ENCODE results near the gene TMEM187.

The TMEM187 gene

DNA sequence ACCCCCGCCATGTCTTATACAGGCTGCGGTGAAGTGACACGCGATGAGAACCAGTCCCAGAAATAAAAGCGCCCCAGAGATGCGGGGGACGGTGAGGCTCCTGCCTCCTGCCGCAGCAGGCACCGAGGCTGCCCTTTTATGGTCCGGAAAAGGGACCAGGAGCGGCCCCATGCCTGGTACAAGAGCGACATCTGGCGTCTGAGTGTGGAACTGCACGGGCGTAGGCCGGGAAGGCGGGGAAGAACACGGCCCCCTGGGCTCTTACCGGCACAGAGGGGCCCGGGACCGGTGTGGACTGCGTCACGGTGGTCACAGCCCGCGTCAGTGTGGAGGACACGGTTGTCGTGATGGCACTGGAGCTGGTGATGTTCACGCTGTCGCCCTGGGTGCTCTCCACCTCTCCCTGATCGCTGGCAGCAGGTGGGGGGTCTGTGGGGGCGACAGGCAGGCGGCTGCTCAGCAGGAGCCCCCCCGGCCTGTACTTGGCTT, 19.2 kb upstream of the TMEM187 start:
- peak in 49 of 58 donors; percentile 5 to 72 (median 42) for DNase-seq

DNA sequence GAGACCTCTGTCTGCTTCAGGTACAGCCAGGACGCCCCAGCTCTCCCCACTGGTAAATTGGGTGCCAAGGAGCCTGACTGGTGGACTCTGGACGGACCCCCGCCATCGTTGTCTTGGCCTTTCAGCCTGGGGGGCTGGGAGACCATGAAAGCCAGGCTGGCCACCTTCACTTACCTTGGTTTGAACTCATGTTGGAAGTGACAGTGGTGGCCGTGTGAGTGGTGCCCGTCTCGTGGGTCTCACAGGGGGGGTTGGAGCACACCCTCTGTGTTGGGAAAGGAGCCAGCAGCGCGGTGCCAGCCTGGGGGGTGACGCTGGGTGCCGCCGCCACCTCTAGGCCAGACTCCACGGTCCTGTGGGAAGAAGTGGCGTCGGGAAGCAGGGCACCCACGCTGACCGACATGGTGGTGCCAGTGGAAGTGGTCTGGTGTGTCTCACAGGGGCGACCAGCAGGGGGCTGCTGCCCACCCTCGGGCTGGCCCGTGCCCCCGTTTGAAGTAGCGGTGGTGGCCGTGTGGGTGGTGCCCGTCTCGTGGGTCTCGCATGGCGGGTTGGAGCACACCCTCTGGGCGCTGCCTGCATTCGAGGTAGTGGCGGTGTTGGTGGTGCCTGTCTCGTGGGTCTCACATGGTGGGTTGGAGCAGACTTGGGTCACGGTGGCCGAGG, 18.5 kb upstream of the TMEM187 start:
- DNase-seq: no peak

DNA sequence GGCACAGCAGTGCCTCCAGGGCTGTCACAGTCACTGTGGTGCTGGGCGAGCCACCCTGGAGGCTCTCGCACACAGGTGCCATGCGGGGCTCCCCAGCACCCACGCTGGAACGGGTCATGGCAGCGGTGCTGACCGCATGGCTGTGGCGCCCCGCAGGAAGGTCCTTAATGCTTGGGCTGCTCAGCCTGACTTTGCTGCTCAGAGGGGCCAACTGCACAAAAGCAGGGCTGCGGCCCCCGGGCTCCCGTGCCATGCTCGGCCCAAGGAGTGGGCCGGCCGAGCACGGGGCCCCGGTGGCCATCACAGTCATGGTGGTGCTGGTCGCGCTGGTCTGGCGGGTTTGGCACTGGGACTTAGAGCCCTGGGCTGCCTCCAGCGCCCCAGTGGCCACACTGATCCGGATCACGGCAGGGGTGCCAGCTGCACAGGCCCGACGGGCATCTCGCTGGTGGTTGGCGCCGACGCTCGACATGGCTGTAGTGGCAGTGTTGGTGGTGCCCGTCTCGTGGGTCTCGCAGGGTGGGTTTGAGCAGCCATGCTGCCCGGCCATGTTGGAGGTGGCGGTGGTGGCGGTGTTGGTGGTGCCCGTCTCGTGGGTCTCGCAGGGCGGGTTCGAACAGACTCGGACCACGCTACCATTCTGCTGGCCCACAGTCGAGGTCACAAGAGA, 17.9 kb upstream of the TMEM187 start:
- no peak for DNase-seq

DNA sequence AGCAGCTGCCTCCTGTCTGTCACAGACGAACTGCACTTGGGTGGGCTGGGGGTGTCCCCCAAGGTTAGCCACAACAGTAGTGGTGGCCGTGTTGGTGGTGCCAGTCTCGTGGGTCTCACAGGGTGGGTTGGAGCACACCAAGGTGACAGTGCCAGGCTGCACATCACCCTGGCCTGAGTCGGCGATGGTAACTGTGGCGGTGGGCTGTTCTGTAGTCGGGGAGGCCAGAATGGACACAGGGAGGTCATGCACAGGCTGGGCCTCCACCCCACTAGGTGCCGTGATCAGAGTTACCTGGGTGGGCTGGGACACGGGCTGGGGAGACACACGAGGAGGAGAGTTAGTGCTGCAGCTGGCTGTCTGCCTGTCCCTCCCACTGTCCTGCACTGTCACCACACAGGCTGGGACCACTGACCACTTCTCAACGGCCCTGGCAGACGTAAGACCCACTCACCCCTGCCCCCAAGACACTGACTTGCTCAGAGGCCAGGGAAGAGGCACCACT, 17.3 kb upstream of the TMEM187 start:
- no peak for DNase-seq

DNA sequence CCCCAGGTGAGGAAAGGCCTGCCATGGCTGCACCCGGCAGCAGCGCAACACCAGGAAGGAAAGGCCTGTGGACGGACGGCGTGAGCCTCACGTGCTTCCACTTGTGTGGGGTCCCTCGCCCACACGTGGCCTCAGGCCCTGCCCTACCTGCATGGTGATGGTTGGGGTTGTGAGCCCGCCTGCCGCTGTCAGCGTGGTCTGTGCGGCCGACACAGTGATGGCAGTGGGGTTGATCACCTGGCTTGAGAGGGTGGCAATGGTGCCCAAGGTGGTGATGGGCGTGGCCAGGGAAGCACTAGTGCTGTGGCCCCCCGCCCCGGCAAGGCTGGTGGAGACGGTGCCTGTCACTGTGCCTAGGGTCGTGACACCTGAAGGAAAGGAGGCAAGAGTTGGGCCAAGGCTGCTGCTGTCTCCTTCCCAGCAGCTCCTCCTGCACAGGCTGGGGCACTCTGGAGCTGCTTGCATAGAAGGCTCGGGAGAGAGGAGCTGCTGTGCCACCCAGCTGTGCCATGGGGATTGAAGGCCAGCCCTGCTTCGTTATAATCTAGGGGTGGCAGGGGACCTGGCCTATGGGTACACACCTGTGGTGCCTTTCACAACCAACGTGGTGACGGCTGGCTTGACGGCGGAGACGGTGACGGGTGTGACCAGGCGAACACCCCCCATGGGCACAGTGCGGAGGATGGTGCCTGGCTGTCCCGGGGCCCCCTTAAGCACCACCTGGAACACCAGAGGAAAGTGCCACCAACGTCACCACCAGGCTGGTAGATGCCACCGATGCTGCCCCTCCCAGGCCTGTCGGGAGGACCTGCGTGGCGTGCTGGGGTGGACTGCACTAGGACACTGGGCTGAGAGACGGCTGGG, 16.3 kb upstream of the TMEM187 start:
- peak in 1 of 58 donors; percentile 1 for DNase-seq

DNA sequence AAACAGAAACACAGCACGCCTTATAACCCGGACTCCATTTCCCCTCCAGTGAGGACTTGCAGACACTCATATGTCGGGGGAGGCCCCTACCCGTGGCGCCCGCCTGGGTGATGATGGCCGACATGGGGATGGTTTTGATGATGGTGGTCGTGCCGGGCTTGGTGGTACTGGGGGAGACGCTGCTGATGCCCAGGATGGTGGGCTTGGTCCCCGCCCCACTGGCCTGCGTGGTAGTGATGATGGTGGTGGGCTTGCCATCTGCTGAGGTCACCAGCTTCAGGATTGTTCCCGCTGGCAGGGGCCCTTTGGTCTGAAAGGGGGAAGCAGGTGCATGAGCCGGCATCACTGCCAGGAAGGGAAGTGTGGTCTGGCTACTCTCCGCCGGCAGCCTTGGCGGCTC, 15.3 kb upstream of the TMEM187 start:
- no peak for DNase-seq

DNA sequence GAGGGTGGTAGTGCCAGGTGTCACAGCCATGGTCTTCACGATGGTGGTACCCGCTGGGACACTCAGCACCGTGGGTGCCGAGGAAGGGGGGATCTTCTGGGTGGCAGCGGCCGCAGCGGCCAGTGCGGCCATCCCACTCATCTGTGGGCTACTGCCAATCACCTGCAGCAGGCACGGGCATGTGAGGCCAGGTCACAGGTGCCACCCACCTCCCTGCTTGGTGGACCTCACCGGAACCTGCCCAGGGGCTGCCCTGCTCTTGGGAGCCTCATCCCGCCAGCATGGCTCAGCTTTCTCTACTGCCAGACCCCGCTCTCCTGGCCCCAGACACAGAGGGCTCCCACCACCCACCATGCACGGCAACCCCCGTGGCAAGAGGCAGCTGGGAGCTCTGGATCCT, 13.9 kb upstream of the TMEM187 start:
- DNase-seq: no peak

DNA sequence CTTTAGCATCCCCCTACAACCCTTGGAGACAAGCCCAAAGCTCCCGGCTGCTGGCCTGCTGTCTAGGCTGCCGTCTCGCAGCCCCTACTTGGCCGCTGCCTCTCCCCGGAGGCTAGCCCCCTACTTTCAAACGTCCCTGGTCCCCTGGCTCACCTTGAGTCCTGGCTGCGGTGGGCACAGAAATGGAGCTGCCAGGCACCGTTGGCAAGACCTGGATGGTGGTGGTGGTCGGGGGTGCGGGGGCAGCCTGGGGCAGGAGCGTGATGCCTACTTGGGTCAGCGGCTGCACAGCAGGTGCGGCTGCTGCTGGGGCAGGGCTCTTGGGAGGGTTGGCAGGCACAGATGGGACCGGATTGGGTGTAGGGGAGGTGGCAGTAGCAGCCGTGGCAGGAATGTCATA, 12.9 kb upstream of the TMEM187 start:
- DNase-seq: no peak

DNA sequence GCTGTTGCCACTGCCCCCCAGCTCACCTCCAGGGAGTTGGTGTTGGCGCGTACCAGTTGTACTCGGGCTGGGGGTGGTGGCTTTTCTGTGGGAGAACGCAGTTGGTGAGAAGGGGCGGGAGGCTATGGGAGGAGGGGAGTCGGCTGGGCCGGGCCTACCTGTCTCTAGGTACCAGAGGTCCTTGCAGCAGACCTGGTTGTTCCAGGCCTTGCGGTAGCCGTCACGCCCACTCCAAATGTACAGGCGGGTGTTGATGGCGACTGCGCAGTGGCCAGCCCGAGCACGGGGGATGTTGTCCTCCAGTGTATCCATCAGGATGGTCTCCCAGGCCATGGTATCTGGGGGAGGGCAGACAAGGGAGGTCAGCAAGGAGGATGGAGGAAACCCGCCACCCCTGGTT, 12.5 kb upstream of the TMEM187 start:
- DNase-seq: no peak

DNA sequence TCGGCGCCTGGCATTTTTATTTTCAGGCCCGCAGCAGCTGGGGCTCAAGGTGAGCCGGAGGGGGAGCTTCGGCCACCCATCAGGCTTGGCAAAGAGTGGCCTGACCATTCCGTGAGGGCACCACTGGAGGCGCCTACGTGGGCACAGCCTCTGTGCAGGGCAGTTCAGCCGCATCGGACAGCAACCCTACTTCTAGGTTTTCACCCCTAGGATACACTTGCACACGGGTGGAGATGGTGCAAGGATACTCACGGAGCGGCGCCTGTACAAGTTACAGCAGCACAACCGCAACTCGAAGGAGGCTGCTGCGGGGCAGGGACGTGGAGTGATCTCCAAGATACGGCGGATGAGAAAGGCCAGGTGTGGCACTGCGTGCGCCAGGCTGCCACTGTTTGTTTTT, 11.8 kb upstream of the TMEM187 start:
- DNase-seq: no peak

DNA sequence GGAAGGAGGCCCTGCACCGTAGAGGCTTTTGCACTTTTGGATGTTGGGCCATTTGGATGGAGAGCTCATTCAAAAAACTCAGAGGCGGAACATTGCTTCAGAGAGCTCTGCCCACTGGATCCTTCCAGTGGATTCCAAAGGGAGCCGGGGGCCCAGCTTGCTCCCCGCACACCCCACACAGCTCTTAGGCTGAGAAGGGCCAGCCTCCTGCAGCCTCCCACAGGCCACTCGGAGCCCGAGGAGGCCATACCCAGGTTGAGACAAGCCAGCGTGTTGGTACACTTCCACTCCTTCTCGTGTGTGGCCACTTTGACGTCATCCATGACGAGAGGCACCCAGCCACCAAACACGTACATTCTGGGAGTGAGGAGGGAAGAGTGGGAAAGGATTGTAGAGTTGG, 11.3 kb upstream of the TMEM187 start:
- DNase-seq: no peak

DNA sequence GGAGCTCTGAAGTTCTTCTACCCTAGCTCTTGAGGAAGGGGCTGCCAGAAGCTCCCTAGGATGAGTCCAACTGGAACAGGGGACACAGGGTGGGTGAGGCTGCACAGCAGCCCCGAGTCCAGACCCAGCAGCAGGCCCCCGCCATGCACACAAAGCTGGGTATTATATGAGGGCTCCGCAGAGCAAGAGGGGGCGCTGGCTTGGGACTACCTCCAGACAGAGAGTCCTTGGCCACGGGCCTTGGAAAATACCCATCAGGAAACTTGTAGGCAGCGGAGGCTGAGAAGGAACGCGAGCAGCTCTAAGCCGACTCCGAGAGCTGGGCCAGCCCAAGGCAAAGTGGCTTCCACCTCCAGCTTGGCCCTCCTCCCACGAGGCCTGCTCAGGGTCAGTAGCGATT, 9.0 kb upstream of the TMEM187 start:
- peak in 9 of 58 donors; percentile 5 to 38 (median 15) for DNase-seq

DNA sequence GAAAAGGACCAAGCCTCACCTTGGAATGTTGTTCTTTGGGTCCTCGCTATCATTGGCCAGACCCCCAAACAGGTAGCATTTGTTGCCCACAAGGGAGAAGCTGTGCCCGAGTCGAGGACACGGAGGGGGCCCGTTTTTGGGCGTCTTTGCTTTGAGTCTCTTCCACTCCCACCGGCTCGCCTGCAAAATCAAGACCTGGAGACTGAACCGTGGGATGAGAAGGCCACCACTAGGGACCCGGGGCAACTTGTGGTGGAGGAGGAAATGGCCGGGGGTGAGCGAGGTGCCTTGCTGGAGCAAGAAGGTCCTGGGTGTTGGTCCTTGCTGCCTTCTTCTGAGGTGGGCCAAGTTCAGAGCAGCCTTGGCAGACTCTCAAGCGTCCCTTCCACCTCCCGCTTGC, 8.4 kb upstream of the TMEM187 start:
- DNase-seq: no peak

DNA sequence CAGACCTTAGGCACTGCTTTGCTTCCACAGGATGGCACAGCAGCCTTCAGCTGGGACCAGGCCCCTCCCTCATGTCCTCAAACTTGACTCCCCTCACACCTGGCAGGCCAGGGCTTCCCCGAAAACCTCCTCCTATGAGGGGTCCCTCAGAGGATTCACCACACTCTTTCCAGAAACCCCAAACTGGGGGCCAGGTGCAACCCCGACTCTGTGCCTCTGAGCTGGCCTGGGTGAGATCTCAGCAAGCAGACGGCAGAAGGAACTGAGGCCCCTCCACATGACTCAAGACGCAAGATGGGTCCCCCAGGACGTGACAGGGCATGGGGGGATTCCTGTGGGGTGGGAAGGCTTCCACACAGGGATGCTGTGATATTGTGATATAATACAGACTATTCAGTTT, 7.1 kb upstream of the TMEM187 start:
- no peak for DNase-seq

DNA sequence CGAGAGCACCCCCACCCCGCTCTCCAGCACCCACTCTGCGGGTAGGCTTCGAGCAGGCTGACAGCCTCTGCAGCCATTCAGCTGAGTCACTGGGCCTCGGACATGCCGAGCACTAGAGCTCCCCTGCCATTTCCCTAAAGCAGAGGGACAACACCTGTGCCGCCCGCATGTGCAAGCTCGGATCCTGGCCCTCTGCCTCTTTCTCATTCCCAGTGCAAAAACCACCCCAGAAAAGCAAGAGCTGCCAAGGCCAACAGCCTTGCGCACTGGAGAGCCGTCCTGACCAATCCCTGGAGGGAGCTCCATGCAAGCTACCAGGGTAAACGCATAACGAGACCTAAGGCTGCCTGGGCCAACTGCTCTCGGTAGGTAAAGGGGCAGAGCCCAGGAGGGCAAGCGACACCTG, 6.3 kb upstream of the TMEM187 start:
- DNase-seq: peak in 22 of 58 donors; percentile 7 to 62 (median 22)

DNA sequence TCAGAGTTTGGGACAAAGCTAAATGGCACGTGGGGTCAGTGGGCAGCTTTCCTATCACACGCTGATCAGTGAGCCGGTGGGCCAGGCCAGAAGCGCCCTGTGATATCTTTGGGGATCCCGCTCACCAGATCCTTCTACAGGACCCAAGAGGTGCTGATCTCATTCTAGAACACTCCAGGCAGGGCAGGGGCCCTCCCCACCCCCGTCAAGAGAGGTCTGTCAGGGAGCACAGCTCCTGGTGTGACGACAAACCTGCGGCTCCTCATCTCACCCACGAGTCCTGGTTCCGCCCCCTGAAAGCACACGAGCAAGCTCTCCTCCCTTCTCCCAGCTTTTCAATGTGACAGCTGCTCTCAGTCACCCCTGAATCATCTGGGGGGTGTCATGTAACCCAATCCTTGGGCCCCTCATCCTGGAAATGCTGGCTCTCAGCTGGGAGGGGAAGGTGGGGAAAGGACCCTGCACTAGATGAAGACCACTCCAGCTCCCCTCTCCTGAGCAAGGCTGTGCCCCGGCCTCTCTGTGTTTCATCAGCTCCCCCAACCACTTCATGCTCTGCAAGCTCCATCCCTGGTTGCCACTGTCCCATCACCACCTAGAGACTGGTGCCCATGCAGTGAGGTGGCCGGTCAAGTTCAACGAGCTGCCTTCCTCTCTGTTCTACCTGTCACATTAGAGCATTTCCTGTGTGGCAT, 5.6 kb upstream of the TMEM187 start:
- peak in 1 of 58 donors; percentile 18 for DNase-seq

DNA sequence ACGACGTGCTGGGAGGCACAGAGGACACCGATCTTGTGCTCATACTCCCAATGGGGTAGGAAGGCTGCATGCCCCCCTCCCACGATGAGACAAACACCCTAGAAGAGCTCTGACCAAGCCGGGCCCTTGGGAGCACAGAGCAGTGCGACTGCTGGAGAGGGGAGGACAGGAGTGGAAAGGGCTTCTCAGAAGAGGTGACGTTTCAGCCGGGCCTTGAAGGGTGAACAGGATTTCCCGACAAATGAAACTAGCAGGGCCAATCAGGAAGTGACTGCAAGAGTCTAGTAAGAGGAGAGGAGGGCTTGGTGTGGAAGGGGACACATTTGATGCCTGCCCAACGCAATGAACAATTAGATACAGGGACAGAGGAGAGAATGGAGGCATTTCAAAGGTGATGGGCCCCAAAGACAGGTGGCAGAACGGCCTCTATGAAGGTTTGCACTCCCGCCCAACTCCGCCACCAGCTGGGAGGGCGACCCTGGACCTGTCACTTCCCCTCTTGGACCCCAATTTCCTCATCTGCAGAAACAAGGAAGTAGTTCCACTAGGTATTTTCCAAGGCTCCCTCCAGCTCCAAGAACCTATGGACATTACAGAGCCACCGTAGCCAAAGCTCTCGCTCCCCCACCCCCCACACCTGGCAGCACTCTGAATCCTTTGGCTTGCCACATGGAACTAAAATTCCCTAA, 4.9 kb upstream of the TMEM187 start:
- DNase-seq: no peak

DNA sequence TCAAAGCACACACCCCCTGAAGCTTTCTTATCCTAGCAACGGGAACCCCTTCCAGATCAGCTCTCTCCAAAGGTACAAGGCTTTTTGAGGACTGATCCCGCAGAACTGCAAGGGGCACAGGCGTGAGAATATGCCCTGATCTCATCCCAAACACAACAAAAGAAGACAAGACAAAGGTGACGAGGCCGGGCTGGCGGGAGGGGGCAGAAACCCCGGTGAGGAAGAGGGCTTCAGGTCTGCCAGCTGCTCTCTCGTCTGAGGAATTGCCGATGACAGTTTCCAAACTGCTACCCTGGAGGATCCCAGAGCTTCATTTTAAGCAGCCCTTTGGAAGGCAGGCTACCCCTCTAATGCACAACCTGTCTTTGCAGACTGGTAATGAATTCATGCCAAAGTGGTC, 4.3 kb upstream of the TMEM187 start:
- DNase-seq: no peak

DNA sequence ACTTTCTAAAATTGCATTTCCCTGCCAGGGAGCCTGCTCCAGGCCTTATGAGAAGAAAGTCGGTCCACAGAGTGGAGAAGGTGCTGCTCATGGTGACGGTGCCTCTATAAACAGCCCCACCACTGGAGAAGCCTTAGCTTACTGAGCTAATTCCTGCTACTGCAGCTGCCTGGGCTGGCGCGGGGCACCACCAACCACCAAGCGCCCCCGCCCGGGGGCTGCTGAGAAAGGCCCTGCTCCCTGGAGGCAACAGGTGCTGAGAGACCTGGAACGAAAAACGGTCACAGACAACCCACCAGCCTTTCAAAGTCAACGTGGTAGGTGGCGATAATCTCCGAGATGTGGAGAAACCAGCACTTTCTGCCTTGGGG, 3.8 kb upstream of the TMEM187 start:
- DNase-seq: peak in 9 of 58 donors; percentile 5 to 46 (median 20)

DNA sequence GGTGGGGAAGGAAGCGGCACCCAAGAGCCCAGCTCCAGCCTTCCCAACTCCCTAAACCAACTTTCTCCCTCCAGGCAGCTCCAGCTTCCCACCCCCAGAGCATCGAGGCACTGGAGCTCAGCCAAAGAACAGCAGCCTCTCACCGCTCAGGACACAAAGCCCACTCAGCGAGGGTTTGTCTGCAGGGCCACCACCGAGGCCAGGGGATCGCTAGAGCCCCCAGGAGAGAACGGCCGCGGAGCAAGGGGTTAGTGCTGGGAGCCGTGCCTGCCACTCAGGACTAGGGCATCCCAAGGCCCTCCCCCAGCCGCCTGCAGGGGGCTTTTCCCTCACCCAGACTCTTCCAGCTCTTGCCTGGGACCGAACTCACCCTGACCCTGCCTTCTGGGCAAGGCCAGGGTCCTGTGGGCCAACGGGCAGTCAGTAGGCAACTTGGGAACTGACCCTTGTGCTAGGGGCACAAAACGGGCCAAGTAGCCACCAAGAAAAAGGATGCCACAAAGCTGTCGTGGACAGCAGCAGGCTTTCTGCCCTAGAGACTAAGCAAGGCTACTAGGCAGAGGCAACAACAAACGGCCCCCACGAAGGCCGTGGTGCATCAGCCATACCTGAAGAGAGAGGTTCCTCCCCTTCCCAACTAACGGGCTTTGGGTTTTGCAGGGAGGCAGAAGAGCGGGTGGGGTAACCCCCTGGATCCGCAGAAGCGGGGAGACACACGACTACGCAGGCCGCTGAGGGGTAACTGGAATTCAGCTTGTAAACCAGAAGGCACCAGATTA, 3.2 kb upstream of the TMEM187 start:
- no peak for DNase-seq

Data from anterior cingulate cortex (tissue), 58 donors.